GM12878 (cell line): ENCODE data around the gene LIMS2. TPM values are rescaled to one million over a fixed set of nuclear protein-coding genes. Genes with fewer than 3 reads are reported as not detected.
A peak's percentile ranks its signal among the peaks of the same experiment; 100 is the strongest.

Source experiments
- ATAC-seq: fragments of 200-7000 bp; cut with Tn5 transposase; 3 replicates; pipeline ENCODE4 v1.9.1; 2020; ENCODE audit warnings: mild to moderate bottlenecking, moderate library complexity
- BruUV-seq: library from RNA; stranded (reverse); fragments of 400-500 nt; replicated peaks from 2 replicates; lab custom pipeline; 2021; lab: Mats Ljungman, UMichigan
- CTCF ChIA-PET: fragments of 300-600 bp; sonication (Branson Sonifier 250); formaldehyde crosslinking; extraction: SDS; loops from one replicate; lab custom pipeline; 2021; ENCODE audit warnings: inconsistent platforms; lab: Yijun Ruan, JAX
- POLR2A ChIA-PET: fragments of 350-600 bp; formaldehyde crosslinking; extraction: SDS; loops from one replicate; lab custom pipeline; 2021; ENCODE audit warnings: inconsistent platforms; lab: Charles Lee
- RAD21 ChIA-PET: fragments of 300-600 bp; sonication (Branson Sonifier 250); formaldehyde crosslinking; loops from one replicate; lab custom pipeline; 2023; ENCODE audit warnings: antibody characterized with exemption; ENCODE audit not compliant: unreplicated experiment; lab: Charles Lee
- SMC1A ChIA-PET: fragments of 300-600 bp; sonication (Branson Sonifier 250); formaldehyde crosslinking; loops from one replicate; lab custom pipeline; 2023; ENCODE audit not compliant: unreplicated experiment, uncharacterized antibody; lab: Charles Lee
- DNase-seq: peaks from one replicate; pipeline ENCODE4 v3.0.0-alpha.2; 2011; ENCODE audit warnings: low read depth, low spot score
- FAIRE-seq: peaks from 3 replicates; lab custom pipeline; 2011; peaks lifted over from hg19 to GRCh38; lab: Jason Lieb, UNC
- H2AFZ ChIP-seq: 2 replicates; pipeline ENCODE4 v1.6.0; 2011; ENCODE audit warnings: low read depth, low read length, control low read depth; ENCODE audit not compliant: control insufficient read depth
- H3K27ac ChIP-seq: 2 replicates; pipeline ENCODE4 v1.5.1; 2011; ENCODE audit warnings: control low read depth; ENCODE audit not compliant: control insufficient read depth, insufficient read depth
- H3K27me3 ChIP-seq, 2 experiments: replicated peaks in 1 of 2; 2 replicates each; pipeline versions ENCODE4 v1.6.0 to v1.6.1; 2011; ENCODE audit warnings: low read length in 1 of 2; ENCODE audit not compliant: control insufficient read depth in 2 of 2, insufficient read depth in 2 of 2
- H3K36me3 ChIP-seq, 2 experiments: 2 replicates each; pipeline ENCODE4 v1.5.1; 2011; ENCODE audit warnings: low read length in 1 of 2; ENCODE audit not compliant: control insufficient read depth in 2 of 2, insufficient read depth in 2 of 2
- H3K4me1 ChIP-seq: 2 replicates; pipeline ENCODE4 v1.6.1; 2011; ENCODE audit warnings: mild to moderate bottlenecking, low read length, moderate library complexity, mixed read lengths; ENCODE audit not compliant: control insufficient read depth, insufficient read depth
- H3K4me2 ChIP-seq: 2 replicates; pipeline ENCODE4 v1.6.0; 2011; ENCODE audit warnings: control low read depth; ENCODE audit not compliant: control insufficient read depth, insufficient read depth
- H3K4me3 ChIP-seq: fragments of 200-600 bp; sonication (generic); 2 replicates; pipeline ENCODE4 v1.5.1; 2016
- H3K79me2 ChIP-seq: 2 replicates; pipeline ENCODE4 v1.6.0; 2011; ENCODE audit warnings: low read length; ENCODE audit not compliant: control insufficient read depth, insufficient read depth
- H3K9ac ChIP-seq: 2 replicates; pipeline ENCODE4 v1.8.0; 2011; ENCODE audit warnings: low read length, control low read depth, mixed read lengths; ENCODE audit not compliant: control insufficient read depth, insufficient read depth
- H3K9me3 ChIP-seq: replicated peaks from 3 replicates; pipeline ENCODE4 v1.5.1; 2011; ENCODE audit warnings: mild to moderate bottlenecking, low read length; ENCODE audit not compliant: control insufficient read depth, insufficient read depth
- H4K20me1 ChIP-seq: 2 replicates; pipeline ENCODE4 v1.6.0; 2011; ENCODE audit not compliant: control insufficient read depth, insufficient read depth
- CHD4 ChIP-seq: fragments of 200-600 bp; sonication (generic); IDR thresholded peaks from 2 replicates; pipeline ENCODE4 v1.6.1; 2016; ENCODE audit warnings: mild to moderate bottlenecking
- EZH2 ChIP-seq: IDR thresholded peaks from 2 replicates; pipeline ENCODE4 v1.6.1; 2012; ENCODE audit warnings: low read depth, mild to moderate bottlenecking, control low read depth, inconsistent platforms, low read length, borderline replicate concordance; ENCODE audit not compliant: control insufficient read depth
- FOS ChIP-seq: IDR thresholded peaks from 3 replicates; pipeline ENCODE4 v1.6.1; 2011; ENCODE audit warnings: borderline replicate concordance; ENCODE audit not compliant: insufficient read length; ENCODE audit errors: extremely low read depth
- GATAD2B ChIP-seq: fragments of 450-650 bp; conservative IDR thresholded peaks from 2 replicates; pipeline ENCODE4 v1.6.1; 2017; ENCODE audit warnings: low read depth, mild to moderate bottlenecking, moderate library complexity
- IKZF1 ChIP-seq: fragments of 450-650 bp; conservative IDR thresholded peaks from 2 replicates; pipeline ENCODE4 v1.6.1; 2017; ENCODE audit warnings: antibody characterized with exemption, mild to moderate bottlenecking
- JUND ChIP-seq: IDR thresholded peaks from 2 replicates; pipeline ENCODE4 v1.6.1; 2012; ENCODE audit warnings: low read depth, mild to moderate bottlenecking, low read length, improper control_type of control experiment, moderate library complexity
- NR2C1 ChIP-seq: fragments of 450-650 bp; IDR thresholded peaks from 2 replicates; pipeline ENCODE4 v1.6.1; 2017; ENCODE audit warnings: antibody characterized with exemption, mild to moderate bottlenecking, moderate library complexity
- SRF ChIP-seq, 2 experiments: IDR thresholded peaks; 2 replicates each; pipeline ENCODE4 v1.6.1; 2011; ENCODE audit warnings: low read depth in 2 of 2, low read length in 2 of 2, mild to moderate bottlenecking in 1 of 2, moderate library complexity in 1 of 2
- SUZ12 ChIP-seq: fragments of 200-600 bp; sonication (generic); IDR thresholded peaks from one replicate; pipeline ENCODE4 v1.6.1; 2018; ENCODE audit warnings: antibody characterized with exemption, mild to moderate bottlenecking; ENCODE audit not compliant: unreplicated experiment
- ZSCAN29 ChIP-seq: fragments of 450-650 bp; IDR thresholded peaks from 2 replicates; pipeline ENCODE4 v1.6.1; 2017; ENCODE audit warnings: mild to moderate bottlenecking, moderate library complexity
- WGBS: methylation state at CpG from one replicate; pipeline ENCODE4 v1.1.6; 2016; ENCODE audit warnings: low lambda C conversion rate; ENCODE audit not compliant: insufficient replicate concordance, insufficient coverage; ENCODE audit errors: missing lambda C conversion rate; 5-methylcytosine and 5-hydroxymethylcytosine counted together
- in situ Hi-C: fragments of 300-500 bp; cut with MboI; formaldehyde crosslinking; loops from 9 replicates; pipeline ENCODE4 v1.14.3; 2018; ENCODE audit warnings: mixed read lengths
- intact Hi-C: fragments of 100-400 bp; cut with micrococcal nuclease; formaldehyde crosslinking; loops from one replicate; pipeline ENCODE4 v1.14.2; 2022; ENCODE audit not compliant: unreplicated experiment
- polyA plus RNA-seq, 11 experiments: library from polyadenylated mRNA; depleted of rRNA in 4 of 11; unstranded in 6 of 11; stranded (reverse) in 5 of 11; fragments of >200 nt; fragmentation: Nextera tagmentation in 4 of 11; fragmentation: Illumina TruSeq in 1 of 11; extraction: Ambion mirVana in 4 of 11; extraction: Trizol in 1 of 11; gene quantifications; 1 replicate in 1 of 11; 2 replicates in 10 of 11; pipeline versions ENCODE4 v1.2.1 to v1.2.3, GENCODE V29; 2011 to 2016; ENCODE audit warnings: inconsistent platforms in 2 of 11, missing spikeins in 2 of 11, low read depth in 1 of 11
- total RNA-seq, 4 experiments: library from RNA; depleted of rRNA in 3 of 4; stranded (reverse); fragments of >200 nt in 3 of 4; fragmentation: Illumina TruSeq in 1 of 4; extraction: Trizol in 1 of 4; gene quantifications; 2 replicates each; pipeline versions ENCODE4 v1.2.1 to v1.2.3, GENCODE V29; 2013 to 2021

Gene LIMS2
- total and polyA plus RNA-seq, 10 of the 15 experiments (the other 5 are each of a cell fraction or from before 2014, with no cell fraction given), result 0.06 to 0.81 (median 0.16) TPM; not detected in 2

DNA sequence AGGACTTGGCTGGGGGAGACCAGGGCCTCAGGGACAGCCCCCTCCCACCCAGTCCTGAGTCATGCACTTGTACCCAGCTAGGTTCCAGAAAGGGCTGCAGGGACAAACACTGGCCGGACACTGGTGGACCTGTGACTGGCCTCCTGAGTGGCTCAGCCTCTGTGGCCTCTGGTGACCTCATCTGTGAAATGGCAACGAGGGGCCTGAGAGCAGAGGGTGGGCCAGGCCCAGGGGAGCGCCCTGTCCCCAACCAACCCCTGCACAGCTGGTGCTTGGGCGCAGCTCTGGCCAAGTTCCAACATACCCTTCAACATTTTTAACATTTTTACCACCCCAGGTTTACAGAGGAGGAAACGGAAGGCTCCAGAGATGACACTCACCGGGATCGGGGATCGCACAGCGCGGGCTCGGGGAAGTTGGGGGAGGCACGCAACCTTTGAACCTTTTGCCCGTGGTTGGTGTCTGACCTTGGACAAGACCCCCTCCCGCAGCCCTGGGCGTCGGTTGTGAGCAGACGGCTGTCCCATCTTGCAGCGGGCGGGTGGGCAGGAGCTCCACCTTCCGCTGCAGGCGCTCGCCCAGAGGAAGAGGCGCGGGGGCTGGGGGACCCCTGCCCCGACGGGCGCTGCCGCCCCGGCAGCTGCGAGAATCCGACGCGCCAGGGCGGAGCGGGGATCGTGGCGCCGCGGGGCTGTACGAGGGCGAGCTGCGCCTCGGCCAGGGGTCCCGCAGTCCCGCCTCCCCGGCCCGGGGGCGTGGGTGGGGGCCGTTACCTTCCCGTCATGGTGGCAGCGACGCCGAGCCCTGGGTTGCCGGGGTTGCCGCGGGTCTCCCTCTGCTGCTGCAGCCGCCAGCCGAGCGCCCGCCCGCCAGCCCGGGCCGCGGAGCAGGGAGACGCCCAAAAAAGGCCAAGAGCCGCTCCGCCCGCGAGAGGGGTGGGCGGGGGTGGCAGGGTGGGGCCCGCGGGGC, 805 bp downstream of the LIMS2 start:
- H3K79me2 ChIP-seq, result no peaks in the 10 kb centered on the region
- SMC1A ChIA-PET, result interaction anchor here (0.6 kb wide), 1 partner anchor 430 kb away, joined by 3 read pairs; no protein-coding TSS in a partner anchor
- WGBS, result 4% methylated on average over 61 of the region's 72 CpGs
- no peak overlapping the region for H3K4me3 ChIP-seq
- H2AFZ ChIP-seq, result no peak overlapping the region; the same call in 1 of the 2 replicates
- DNase-seq (no peak), FAIRE-seq (no peak), ATAC-seq (peak; percentile 23)
- no peaks in the 10 kb centered on the region for H3K9me3 ChIP-seq
- TF ChIP-seq EZH2 (no peak), SRF (IDR thresholded peaks at IDR 0.05; ENCODE audit: low read depth in 2 of 2, low read length in 2 of 2) (0 out of 4 replicates have a peak, but pooled peaks of 1 of the 2 experiments have one; percentile 47), IKZF1 (no peak), SUZ12 (peak; percentile 63), FOS (no peak), NR2C1 (no peak), GATAD2B (no peak), JUND (no peak), ZSCAN29 (no peak), CHD4 (no peak)
- no peak overlapping the region for H3K9ac ChIP-seq
- CTCF ChIA-PET, result no interaction called here
- RAD21 ChIA-PET, result no interaction called here
- in situ Hi-C loops (no loop called here), intact Hi-C loops (no loop called here)
- no peak overlapping the region for H3K27ac ChIP-seq
- no peaks in the 10 kb centered on the region for H3K4me1 ChIP-seq
- H4K20me1 ChIP-seq, result 0 out of 2 replicates have a peak, but pooled peaks cover 3% of the 10 kb centered on the region
- BruUV-seq, result no TSS peak
- H3K4me2 ChIP-seq, result peak overlapping the region; percentile 18; the same call in 1 of the 2 replicates
- H3K27me3 ChIP-seq, result peaks cover 9 to 17% of the 10 kb centered on the region in 2 experiments
- POLR2A ChIA-PET, result no interaction called here
- H3K36me3 ChIP-seq, result no peaks in the 10 kb centered on the region
